Coronary artery (tissue), 2 donors: ENCODE results near the gene TAF8.

Experiments
- DNase-seq: peaks from one replicate; pipeline ENCODE4 v3.0.0-alpha.2; 2017; ENCODE audit warnings: low spot score
- H3K27ac ChIP-seq, 2 donors: fragments of 200-600 bp; sonication (generic); one replicate each; pipeline ENCODE4 v1.5.1; 2016 to 2019
- H3K4me3 ChIP-seq: fragments of 200-600 bp; sonication (generic); 2 replicates; pipeline ENCODE4 v1.5.1; 2016; ENCODE audit warnings: mild to moderate bottlenecking, moderate library complexity
- CTCF ChIP-seq: fragments of 200-600 bp; sonication (generic); IDR thresholded peaks from one replicate; pipeline ENCODE4 v1.5.1; 2019; ENCODE audit warnings: antibody characterized with exemption

TAF8 gene

GRCh38 chr6:42068173-42068572 lies 17.8 kb downstream of the TAF8 start:
- no peak overlapping the region for H3K27ac ChIP-seq
- no peak for DNase-seq
- TF ChIP-seq CTCF, result no peak
- H3K4me3 ChIP-seq, result no peak overlapping the region

- H3K27ac ChIP-seq, result no peak overlapping the region
- no peak for DNase-seq
- no peak overlapping the region for H3K4me3 ChIP-seq
- no peak for TF ChIP-seq CTCF
These were observed 18.7 kb downstream of the TAF8 start for GRCh38 chr6:42068872-42069522.

GRCh38 chr6:42071881-42072583 lies 21.7 kb downstream of the TAF8 start:
- no peak overlapping the region for H3K27ac ChIP-seq
- DNase-seq, result no peak

GRCh38 chr6:42073287-42073686 lies 23.0 kb downstream of the TAF8 start:
- DNase-seq, result no peak
- Histone ChIP-seq H3K27ac (no peak overlapping the region), H3K4me3 (no peak overlapping the region)
- no peak for TF ChIP-seq CTCF

More at GRCh38 chr6:42071881-42072583, 21.7 kb downstream of the TAF8 start:
- H3K4me3 ChIP-seq, result no peak overlapping the region
- TF ChIP-seq CTCF, result no peak

- H3K27ac ChIP-seq, result no peak overlapping the region
- peak; percentile 69 for TF ChIP-seq CTCF
- DNase-seq, result no peak
- H3K4me3 ChIP-seq, result no peak overlapping the region
These were observed 25.0 kb downstream of the TAF8 start for GRCh38 chr6:42075159-42075838.

- no peak overlapping the region for H3K27ac ChIP-seq
- TF ChIP-seq CTCF, result no peak
These were observed 28.1 kb downstream of the TAF8 start for GRCh38 chr6:42078386-42078785.

More at GRCh38 chr6:42078386-42078785, 28.1 kb downstream of the TAF8 start:
- no peak for DNase-seq
- H3K4me3 ChIP-seq, result no peak overlapping the region
